HS-27A (cell line): ENCODE measurements around the gene EPC1.
"Not testable (repeated sequence)": the region's sequence is repeated elsewhere in the genome, so short reads cannot be mapped to it uniquely, and the experiment has no call there.

Source experiments
- DNase-seq: peaks from one replicate; pipeline ENCODE4 v3.0.0-alpha.2; 2012; ENCODE audit warnings: low read depth, missing footprints

The EPC1 gene

DNA sequence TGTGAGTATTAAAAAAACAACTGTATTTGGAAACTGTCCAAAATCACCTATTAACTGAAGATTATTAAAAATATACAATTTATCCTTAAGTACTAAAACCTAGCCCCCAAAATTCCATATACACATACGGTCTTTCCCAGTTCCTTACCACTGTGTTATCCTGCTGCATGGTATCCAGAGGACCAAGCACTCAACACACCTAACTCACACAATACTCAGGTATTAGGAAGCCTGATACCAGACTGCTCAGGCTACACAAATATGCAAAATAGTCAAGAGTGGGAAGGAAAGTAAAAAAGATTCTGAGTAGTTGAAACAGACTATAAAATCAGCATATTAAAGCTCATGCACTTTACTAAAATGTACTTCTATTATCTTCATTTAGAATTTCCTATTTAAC lies 67.2 kb downstream of the EPC1 start:
- no peak for DNase-seq

DNA sequence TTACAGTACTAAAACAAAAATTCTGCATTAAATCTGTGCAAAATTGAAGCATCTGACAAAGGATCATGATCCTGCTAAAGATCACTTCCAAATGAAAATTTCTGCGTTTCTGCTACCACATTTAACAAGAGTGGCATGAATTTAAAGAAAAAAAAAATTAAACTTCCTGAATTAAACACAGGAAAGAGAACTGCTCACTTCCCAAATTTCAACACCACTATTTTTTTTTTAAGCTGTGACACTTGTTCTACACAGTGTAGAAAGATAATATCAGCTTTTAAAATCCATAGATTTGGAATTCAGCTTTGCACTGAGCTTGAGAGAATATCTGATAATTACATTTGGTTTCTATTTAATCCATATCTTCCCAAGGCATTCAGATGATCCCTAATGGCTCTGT lies 73.6 kb downstream of the EPC1 start:
- no peak for DNase-seq

DNA sequence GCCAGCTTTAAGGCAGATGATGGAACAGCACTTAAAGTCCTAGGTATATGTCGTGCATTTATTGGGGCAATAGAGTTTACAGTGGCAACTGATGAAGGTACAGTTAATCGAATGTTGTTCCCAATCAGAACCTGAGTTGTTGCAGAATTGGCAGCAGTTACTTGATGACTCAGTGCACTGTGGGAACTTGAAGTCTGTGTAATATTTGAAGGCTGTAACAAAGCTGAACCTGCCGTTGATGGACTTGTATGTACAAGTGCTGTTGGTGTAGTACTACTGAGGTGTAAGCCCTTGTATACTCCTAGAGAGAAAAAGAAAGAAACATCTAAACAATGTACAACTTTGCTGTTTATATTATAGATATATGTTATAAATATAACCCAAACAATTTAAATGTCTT lies 75.3 kb downstream of the EPC1 start:
- DNase-seq: no peak

DNA sequence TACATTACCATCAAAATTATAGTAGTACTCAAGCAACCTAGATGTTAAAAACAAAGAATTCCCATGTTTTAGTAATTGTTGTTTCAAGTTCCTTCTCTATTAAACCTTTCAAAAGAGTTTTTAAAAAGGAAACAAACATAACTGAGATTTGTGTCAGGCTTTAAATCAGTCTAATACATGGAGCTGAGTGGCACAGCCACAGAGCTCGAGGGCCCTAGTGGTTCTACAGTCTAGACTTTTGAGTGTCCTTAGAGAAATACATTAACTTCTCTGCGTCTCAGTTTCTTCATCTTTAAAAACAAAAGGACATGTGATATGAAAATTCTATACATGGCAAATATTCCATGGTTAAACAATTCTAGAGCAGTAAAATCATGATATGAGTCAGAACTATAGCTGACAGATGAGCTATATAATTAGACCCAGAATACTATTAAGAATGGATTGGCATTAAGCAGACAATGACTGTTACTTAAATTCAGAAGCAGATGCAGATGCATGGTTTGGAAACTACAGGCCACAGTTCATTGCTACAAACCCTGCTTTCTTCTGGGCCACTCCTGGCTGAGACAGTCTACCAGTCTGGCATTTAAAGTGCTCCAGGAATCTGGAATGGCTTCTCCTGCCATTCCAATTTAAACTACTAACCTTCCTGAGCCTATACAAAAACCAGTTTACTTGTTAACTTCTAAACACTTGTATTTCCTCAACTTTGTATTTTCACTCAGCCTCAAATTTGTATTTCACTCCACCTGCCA lies 77.4 kb downstream of the EPC1 start:
- DNase-seq: no peak

DNA sequence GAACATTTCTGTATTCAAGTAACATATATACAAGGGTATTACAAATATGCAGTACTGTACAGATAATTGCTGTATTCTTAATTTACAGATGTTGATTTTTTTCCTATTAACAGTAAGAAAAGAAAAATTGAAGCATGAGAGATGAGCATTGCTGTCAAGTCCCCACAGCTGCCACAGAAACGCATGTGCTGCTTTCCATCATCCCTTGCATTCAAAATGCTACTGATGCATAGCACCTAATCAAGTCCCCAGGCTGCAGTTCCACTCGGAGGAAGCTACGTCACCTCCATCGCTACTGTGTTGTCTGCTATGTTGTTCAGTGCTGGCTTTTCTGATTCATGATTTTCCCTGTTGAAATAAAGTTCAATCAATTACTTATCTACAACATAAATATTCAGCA lies 78.2 kb downstream of the EPC1 start:
- no peak for DNase-seq

DNA sequence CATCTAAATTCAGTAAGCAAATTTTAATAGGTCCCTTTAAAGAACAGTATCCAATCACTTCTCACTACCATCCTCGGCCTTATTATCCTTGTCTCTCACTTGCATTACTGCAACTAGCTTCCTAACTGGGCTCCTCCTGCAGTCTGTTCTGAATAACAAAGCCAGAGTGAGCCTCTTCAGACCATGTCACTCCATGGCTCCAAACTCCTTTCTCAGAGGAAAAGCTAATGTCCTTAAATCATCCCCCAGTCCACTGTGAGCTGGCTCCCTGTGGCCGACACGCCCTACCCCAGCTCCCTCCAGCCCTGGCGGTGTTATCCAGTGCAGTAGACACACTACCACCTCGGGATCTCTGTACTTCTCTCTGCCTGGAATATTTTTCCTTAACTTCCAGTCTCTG lies 80.0 kb downstream of the EPC1 start:
- DNase-seq: no peak

DNA sequence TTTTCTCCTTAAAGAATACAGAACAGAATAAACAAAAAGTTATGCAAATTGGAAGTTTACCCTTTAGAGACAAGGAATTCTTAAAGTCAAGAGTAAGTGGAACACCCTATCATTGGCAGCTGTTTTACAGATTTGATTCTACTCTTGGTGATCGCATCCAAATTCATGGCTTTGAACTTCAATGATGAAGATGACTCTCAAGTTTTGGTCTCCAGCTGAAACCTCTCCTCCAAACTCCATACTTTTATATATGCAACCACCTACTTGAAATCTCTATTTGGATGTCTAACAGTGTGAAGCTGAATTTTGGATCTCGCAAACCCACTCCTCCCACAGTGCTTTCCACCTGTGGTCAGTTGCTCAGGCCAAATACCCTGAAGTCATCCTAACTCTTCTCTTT lies 80.4 kb downstream of the EPC1 start:
- no peak for DNase-seq

DNA sequence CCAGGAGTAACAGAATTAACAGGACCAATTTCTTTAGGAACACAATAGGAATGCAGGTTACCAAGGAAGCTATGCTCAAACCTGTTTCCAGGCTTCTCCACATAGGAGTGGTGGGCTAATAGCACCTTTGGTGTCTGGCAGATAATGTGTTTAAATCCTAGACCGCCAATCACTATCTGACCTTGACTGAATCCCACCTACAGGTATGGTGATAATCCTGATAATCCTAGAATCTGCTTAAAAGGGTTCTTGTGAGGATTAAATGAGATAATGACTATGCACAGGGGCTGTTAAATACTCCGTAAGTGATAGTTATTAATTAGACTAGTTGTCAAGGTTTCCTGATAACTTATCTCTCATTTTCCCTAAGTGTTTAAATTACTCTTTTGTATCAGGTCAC lies 81.2 kb downstream of the EPC1 start:
- no peak for DNase-seq

DNA sequence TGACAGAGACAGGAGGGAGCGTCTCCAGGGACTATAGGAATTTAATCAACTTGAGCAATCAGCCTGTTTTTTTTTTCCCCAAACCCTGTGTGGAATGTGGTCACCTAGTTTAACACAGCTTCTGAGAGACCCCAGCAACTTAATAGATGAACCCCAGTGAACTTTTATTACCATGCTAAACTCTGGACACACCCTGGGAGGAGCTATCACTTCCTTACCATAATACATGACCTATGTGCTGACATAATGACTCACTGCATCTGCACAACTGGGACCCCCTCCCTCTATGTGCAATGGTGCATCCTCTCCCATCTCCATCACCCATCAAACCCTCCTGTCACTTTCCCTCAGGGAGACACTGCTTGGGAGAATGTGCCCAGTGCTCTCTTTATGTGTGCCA lies 83.7 kb downstream of the EPC1 start:
- DNase-seq: no peak

DNA sequence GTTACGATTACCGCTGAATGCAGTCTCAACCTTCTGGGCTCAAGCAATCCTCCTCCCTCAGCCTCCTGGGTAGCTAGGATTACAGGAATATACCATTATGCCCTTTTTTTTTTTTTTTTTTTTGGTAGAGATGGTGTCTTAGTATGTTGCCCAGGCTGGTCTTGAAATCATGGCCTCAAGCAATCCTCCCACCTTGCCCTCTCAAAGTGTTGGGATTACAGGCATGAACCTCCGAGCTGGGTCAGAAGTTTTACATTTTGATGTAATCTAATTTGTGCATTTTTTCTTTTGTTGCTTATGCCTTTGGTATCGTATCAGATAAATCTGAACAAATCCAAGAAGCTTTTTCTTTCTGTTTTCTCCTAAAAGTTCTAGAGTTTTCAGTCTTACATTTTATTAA lies 87.4 kb downstream of the EPC1 start:
- no peak for DNase-seq

DNA sequence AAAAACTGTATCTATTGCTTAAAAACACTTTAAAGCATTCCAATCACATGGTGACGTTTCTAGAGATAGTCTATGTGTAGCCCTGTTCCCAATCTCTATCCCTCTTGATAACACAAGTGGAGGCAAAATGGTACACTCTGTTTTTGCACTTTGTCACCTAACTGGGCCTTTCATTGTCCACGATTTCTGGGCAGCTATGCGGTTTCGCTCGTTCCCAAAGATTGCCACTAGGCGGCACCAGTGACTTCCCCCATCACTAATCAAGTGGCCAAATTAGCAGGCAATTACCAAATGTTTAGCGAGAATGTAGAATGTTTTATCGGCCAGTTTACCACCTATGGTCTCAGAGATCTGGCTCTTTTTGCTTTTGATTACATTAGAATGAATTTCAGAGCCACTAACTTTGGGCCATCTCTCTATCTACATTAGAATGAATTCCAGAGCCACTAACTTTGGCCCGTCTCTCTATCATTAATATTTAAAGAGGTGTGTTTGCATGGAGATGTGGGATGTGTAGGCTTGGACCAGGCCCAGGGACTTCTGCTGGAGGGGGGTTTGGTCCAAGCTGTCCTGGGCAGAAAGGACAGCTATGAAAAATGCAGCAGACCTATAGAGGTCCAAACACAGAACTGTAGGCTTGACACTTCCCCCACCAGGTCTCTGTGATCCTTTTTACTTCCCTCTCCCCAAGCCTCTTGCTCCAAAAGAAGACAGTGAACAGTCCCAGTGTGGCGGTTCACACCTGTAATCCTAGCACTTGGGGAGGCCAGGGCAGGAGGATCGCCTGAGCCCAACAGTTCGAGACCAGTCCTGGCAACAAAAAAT lies 90.1 kb downstream of the EPC1 start:
- DNase-seq: no peak

DNA sequence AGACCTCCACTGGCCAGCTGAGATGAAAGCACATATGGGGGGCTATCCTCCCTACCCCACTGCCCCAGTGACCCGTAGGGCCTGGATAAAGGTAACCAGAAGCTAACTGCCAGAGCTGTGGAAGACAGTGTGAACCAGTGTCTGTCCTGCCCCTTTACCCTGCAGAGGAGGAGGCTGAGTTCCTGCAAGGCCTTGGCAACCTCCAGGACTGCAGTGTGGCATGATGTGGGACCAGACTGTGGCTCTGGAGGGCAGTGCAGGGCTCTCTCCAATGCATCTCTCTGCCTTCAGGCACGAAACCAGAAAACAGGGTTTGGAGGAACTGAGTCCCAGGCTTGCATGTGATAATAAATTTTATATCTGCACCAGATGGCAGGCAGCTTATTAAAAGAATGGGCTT lies 93.1 kb downstream of the EPC1 start:
- DNase-seq: no peak

DNA sequence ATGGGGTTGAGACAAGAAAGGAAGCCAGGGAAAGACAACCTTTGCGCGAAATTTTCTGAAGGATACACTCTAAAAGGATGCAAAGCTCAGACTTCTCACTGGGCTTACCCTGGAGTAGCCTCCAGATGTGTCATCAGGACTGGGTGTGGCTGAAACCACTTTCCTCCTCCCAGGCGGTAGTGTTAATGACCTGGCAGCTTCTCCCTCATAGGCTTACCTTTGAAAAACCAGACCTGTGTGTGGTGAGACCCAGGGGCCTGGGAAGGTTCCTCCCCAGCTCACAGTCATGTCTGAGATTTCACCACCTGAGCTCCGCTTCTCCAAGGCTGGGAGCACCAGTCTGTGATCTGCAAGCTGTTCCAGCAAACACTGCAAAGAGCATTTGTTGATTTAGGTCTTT lies 93.7 kb downstream of the EPC1 start:
- DNase-seq: no peak

DNA sequence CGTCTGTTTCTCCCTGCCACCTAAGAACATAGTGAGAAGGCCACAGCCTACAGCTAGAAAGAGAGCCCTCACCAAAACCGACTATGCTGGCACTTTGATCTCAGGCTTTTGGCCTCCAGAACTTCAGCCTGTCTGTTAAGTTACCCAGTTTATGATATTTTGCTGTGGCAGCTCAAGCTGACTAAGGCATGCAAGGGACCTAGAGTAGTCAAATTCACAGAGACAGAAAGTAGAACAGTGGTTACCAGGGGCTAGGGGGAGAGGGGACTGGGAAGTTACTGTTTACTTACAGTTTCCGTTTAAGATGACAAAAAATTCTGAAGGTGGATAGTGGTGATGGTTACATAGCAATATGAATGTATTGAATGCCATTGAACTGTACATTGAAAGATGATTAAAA lies 96.5 kb downstream of the EPC1 start:
- not testable (repeated sequence) for DNase-seq

DNA sequence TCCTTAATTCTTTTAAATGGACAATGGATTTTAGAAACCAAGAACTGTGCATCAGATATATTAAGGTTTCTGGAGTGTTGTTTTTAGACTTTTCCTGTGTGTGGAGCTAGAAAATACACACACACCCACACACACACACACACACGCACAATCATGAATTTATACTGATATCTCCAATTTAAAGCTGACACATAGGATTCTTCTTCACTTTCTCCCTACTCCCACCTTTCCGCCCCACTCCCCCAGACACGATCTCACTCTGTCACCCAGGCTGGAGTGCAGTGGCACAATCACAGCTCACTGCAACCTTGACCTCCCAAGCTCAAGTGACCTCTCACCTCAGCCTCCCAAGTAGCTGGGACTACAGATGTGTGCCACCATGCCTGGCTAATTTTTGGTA lies 100.3 kb downstream of the EPC1 start:
- DNase-seq: no peak

DNA sequence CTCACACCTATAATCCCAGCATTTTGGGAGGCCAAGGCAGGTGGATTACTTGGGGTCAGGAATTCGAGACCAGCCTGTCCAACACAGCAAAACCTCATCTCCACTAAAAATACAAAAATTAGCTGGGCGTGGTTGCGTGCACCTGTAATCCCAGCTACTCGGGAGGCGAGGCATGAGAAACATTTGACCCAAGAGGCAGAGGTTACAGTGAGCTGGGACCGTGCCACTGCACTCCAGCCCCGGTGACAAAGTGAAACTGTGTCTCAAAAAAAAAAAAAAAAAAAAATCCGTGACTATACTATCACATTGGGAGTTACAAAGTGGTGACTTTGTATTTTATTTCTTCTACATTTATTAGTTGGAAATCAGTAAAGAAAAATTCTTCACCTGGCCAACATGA lies 101.2 kb downstream of the EPC1 start:
- no peak for DNase-seq

DNA sequence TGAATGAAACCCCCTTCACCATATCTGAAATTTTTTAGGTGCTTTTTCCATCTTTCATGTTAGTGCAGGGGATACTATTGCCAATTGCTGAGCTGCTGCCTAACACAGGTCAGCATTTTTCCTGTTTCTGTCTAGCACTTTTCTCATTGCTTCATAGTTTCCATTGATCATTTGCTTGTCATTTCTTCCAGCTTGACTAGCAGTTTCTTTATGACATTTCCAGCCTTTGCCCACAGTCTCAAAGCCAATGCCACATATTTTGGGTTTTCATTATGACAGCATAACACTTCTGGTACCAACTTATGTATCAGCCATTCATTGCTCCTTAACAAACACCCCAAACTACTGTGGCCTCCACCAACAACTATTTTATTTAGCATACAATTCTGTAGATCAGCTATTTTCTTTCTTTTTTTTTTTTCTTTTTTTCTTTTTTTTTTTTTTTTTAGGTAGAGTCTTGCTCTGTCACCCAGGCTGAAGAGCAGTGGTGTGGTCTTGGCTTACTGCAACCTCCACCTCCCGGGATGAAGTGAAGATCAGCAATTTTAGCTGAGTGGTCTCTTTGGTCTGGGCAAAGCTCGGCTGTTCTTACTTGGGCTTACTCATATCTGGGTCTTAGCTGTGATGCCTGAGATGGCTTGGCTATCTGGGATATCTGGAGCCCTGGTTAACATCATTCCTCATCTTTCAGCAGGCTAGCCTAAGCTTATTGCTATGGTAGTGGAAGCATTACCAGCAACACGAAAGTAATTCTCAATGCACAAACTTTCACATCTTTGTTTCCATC lies 102.3 kb downstream of the EPC1 start:
- no peak for DNase-seq

DNA sequence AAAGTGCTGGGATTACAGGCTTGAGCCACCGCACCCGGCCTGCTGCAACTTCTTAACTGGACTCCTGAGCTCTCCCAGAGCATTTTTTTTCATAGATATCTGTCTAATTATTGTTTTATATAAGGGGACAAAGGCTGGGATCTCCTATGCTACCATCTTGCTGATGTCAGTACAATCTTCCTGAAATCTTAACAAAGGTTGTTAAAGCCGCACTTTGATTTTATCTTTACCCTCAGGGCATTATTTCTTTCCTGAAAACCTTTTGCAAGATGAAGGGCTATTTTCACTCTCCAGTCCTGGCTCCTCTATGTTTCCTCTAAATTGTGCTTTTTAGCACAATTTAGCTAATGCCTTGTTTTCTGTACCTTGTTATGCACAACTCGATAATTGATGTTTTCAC lies 102.9 kb downstream of the EPC1 start:
- DNase-seq: no peak

DNA sequence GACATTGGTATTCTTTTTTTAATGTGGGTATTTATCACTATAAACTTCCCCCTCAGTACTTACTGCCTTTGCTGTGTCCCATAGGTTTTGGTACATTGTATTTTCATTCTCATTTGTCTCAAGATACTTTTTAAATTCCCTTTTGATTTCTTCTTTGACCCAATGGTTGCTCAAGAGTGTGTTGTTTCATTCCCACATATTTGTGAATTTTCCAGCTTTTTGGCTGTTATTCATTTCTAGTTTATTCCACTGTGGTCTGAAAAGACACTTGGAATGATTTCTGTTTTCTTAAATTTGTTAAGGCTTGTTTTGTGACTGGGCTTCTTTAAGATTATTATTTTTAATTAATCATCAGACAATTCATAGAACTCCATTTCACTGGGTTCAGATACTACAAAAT lies 105.0 kb downstream of the EPC1 start:
- DNase-seq: no peak

DNA sequence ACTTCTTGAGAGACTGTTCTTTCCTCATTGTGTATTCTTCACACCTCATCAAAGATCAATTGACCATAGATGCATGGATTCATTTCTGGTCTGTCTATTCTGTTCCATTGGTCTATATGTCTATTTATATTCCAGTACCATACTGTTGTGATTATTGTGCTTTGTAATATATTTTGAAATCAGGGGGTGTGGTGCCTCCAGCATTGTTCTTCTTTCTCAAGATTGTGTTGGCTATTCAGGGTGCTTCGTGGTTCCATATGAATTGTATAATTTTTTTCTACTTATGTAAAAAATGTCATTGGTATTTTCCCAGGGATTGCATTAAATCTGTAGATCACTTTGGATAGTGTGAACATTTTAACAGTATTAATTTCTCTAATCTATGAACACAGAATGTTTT lies 106.5 kb downstream of the EPC1 start:
- DNase-seq: no peak

DNA sequence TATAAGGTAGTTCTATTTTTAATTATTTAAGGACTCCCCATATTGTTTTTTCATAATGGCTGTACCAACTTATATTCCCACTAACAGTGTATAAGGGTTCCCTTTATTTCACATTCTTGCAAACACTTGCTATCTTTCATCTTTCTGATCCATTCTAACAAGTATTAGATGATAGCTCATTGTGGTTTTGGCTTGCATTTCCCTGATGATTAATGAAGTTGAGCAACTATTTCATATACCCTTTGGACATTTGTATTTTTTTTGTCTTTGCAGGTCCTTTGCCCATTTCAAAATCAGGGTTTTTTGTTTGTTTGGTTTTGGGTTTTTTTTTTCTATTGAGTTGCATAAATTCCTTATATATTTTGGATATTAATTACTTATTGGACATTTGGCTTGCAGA lies 107.2 kb downstream of the EPC1 start:
- peak; percentile 27 for DNase-seq

DNA sequence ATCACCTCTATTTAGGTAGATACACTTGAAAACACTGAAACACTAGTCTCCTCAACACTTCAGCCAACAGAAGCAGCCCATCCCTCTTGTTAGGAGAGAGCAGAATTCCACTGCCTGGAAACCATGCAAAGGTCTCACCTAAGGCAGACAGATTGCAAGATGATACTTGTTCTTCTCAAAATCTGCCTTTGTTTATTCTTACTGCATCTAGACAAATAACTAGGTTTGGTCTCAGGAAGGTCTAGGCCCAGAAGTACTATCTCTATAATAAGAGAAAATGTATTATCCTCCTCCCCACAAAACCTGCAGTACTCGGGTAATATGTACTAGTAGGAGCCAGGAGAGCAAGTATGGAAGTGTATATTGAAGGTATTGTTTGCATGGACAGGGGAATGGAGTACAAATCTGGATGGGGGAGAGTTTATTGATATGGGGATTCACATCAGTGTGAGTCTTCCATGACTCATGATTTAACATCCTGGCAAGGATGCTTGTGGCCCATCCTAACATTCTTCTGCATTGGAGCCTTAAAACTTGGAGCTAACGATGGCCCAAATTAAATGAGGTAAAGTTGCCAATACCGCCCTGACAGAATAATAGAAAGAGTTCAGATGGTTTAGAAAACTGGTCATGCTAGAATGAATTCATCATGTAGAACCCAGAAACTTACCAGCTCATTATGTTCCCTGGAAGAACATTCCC lies 109.2 kb downstream of the EPC1 start:
- DNase-seq: peak; percentile 42
